Glomerular visceral epithelial cell (primary cell): ENCODE results near the gene GNAO1.

Experiments used
- DNase-seq: peaks from one replicate; pipeline ENCODE4 v3.0.0-alpha.2; 2016; ENCODE audit errors: extremely low spot score

Gene GNAO1

GRCh38 chr16:56265184-56265583 is 73.9 kb downstream of the GNAO1 start:
- no peak for DNase-seq

- no peak for DNase-seq
These were observed 74.5 kb downstream of the GNAO1 start for GRCh38 chr16:56265746-56266145.

GRCh38 chr16:56266641-56267607 is 75.6 kb downstream of the GNAO1 start:
- no peak for DNase-seq

GRCh38 chr16:56267888-56268287 is 76.6 kb downstream of the GNAO1 start:
- no peak for DNase-seq

GRCh38 chr16:56268799-56269198 is 77.5 kb downstream of the GNAO1 start:
- DNase-seq: no peak

- DNase-seq: no peak
These were observed 78.0 kb downstream of the GNAO1 start for GRCh38 chr16:56269281-56269680.

- DNase-seq: peak; percentile 13
These were observed 78.8 kb downstream of the GNAO1 start for GRCh38 chr16:56269811-56270684.

GRCh38 chr16:56270828-56271227 is 79.5 kb downstream of the GNAO1 start:
- DNase-seq: no peak

- DNase-seq: no peak
These were observed 81.2 kb downstream of the GNAO1 start for GRCh38 chr16:56272583-56272894.

- no peak for DNase-seq
These were observed 82.3 kb downstream of the GNAO1 start for GRCh38 chr16:56273615-56274014.

- DNase-seq: no peak
These were observed 83.1 kb downstream of the GNAO1 start for GRCh38 chr16:56274369-56274768.

GRCh38 chr16:56275076-56275475 is 83.8 kb downstream of the GNAO1 start:
- DNase-seq: no peak

- no peak for DNase-seq
These were observed 84.5 kb downstream of the GNAO1 start for GRCh38 chr16:56275801-56276200.

GRCh38 chr16:56277075-56277474 is 85.8 kb downstream of the GNAO1 start:
- DNase-seq: no peak

GRCh38 chr16:56278196-56278855 is 87.0 kb downstream of the GNAO1 start:
- DNase-seq: no peak

GRCh38 chr16:56279132-56279531 is 87.8 kb downstream of the GNAO1 start:
- no peak for DNase-seq

- no peak for DNase-seq
These were observed 88.6 kb downstream of the GNAO1 start for GRCh38 chr16:56279914-56280313.

- no peak for DNase-seq
These were observed 90.0 kb downstream of the GNAO1 start for GRCh38 chr16:56281249-56281805.

GRCh38 chr16:56282451-56282850 is 91.2 kb downstream of the GNAO1 start:
- DNase-seq: no peak

- no peak for DNase-seq
These were observed 93.2 kb downstream of the GNAO1 start for GRCh38 chr16:56284521-56284920.

- DNase-seq: no peak
These were observed 95.5 kb downstream of the GNAO1 start for GRCh38 chr16:56286809-56287208.

GRCh38 chr16:56288019-56288418 is 96.7 kb downstream of the GNAO1 start:
- no peak for DNase-seq
